T1000 (cell line): ENCODE data around the gene SNAPC5.

Experiments used
- DNase-seq: peaks from one replicate; lab custom pipeline; 2025; ENCODE audit warnings: mixed read lengths; lab: John Stamatoyannopoulos, UW

Gene SNAPC5

GRCh38 chr15:66456211-66456610, 41.4 kb downstream of the SNAPC5 start:
- DNase-seq, result no peak

- DNase-seq, result no peak
Observed at GRCh38 chr15:66454143-66454542, 43.4 kb downstream of the SNAPC5 start.

- no peak for DNase-seq
Observed at GRCh38 chr15:66452971-66453580, 44.5 kb downstream of the SNAPC5 start.

- no peak for DNase-seq
Observed at GRCh38 chr15:66452420-66452819, 45.1 kb downstream of the SNAPC5 start.
